HG02798 (cell line): ENCODE data around the gene MLNR.

Source experiments
- ATAC-seq: cut with Tn5 transposase; IDR thresholded peaks from one replicate; pipeline ENCODE4 v1.9.1; 2021; ENCODE audit warnings: mild to moderate bottlenecking; ENCODE audit not compliant: unreplicated experiment, poor library complexity

MLNR gene

DNA sequence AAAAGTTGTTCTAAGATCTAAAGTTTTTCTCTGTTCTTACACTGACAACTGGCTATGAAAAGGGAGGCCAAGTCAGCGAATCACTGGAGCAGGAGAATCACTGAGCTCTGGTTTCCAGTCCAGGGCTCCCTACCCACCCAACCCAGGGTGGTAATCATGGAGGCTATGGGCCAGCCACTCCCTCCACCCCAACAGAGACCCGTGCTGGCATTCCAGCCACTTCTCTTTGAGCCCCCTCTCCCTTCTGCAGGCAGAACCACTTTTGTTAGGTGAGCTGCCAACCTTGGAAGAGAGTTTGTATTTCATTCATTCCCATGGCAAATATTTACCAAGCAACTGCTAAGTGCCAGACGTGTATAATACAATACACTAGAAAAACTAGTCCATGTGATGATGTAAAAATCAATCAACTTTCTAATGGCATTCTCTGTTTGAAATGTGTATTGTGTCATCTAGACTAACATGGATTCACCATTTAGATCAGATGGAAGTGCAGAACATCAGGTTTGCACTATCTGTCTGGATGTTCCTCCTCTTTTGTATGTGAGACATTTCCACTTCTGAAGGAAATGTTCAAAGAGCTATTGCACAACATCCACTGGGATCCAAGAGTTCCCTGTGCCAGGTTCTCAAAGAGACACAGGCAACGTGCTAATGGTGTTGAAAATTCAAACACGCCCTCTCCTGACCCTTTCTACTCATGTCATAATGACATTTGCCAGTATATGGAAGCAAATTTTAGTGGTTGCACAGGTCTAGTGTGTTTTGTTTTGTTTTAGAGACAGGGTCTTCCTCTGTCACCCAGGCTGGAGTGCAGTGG is 5.3 kb downstream of the MLNR start:
- ATAC-seq: no peak

GRCh38 chr13:49226613-49227012 is 6.5 kb downstream of the MLNR start:
- no peak for ATAC-seq

- no peak for ATAC-seq
These were observed 14.6 kb downstream of the MLNR start for GRCh38 chr13:49234741-49235140.

- no peak for ATAC-seq
These were observed 15.8 kb downstream of the MLNR start for GRCh38 chr13:49235856-49236431.

DNA sequence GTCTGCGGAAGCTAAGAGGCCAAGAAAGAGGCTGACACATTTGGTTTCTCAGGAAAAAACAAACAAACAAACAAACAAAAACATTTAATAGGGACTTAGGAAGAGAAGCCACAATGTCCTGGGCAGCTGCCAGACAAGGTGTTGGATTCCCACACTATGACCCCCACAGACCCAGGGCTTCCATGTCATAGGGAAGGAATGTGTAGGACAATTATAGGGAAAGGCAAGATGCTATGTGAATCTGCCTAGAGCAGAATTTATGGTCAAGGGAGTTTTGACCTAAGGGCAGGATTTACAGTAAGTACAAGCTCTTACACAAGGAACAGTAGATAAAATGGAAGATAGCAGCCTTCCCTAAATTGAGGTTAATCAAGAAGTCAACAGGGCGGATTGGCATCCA is 18.5 kb downstream of the MLNR start:
- ATAC-seq: no peak

- ATAC-seq: peak; percentile 39
These were observed 19.9 kb downstream of the MLNR start for GRCh38 chr13:49240017-49240416.

DNA sequence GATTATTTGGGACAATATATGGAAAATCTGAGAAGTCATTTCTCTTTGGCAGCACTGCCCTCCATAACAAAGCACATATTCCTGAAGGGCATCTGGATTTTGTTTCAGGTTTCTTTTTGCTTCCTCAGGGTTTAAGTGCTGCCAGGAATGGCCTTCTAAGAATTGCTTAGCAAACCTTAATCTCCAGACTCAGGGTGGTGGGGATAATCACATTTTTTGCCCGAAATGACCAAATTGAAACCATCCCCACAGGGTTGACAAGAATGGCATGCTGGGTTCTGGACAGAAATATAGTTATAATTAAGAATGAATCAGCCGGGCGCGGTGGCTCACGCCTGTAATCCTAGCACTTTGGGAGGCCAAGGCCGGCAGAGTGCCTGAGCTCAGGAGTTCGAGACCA is 21.2 kb downstream of the MLNR start:
- ATAC-seq: no peak

DNA sequence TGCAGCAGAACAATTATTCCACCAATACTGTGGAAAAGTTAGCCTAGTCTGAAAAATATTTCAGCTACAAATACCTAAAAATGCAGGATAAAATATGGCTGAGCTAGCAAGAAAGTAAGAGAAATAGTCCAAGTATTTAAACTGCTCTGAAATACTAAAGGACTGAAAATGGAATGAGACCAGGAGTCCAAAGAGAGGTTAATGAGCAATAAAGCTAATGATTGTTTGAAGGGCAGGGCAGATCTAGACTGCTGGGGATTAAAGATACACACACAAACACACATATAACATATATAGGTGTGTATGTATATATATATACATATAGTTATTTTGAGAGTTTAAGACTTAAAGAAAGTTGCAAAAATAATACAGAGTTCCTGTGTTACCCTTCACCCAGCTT is 25.0 kb downstream of the MLNR start:
- ATAC-seq: no peak

DNA sequence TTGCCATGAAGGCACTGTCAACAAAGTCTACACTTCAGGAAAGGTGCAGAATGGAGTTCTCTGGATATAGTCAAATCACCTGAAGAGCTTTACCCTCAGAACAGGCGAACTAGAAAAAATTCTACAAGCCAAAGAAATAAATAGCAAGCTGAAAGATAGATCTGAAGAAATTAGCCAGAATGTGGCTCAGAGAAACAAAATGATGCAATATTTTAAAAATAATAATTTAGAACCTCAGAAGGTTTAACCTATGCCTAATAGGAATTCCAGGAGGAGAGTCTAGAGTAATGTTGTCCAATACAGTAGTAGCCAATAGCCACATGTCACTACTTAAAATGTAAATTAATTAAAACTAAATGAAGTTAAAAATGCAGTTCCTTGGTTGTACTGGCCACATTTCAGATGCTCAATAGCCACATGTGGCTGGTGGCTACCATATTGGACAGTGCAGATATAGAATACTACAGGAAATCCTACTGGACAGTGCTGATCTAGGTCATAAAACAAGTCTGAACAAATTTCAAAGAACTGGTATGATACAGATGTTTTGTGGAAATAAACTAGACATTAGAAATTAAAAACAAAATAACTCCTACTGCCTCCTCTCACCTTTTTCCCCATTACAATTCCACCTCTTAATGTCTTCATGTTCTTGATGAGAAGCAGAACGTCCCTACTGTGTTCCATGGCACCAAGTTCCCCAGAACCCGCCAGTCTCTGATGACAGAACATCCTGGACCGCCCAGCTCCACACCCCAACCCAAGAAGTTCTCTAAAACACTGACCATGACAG is 26.9 kb downstream of the MLNR start:
- peak; percentile 47 for ATAC-seq

DNA sequence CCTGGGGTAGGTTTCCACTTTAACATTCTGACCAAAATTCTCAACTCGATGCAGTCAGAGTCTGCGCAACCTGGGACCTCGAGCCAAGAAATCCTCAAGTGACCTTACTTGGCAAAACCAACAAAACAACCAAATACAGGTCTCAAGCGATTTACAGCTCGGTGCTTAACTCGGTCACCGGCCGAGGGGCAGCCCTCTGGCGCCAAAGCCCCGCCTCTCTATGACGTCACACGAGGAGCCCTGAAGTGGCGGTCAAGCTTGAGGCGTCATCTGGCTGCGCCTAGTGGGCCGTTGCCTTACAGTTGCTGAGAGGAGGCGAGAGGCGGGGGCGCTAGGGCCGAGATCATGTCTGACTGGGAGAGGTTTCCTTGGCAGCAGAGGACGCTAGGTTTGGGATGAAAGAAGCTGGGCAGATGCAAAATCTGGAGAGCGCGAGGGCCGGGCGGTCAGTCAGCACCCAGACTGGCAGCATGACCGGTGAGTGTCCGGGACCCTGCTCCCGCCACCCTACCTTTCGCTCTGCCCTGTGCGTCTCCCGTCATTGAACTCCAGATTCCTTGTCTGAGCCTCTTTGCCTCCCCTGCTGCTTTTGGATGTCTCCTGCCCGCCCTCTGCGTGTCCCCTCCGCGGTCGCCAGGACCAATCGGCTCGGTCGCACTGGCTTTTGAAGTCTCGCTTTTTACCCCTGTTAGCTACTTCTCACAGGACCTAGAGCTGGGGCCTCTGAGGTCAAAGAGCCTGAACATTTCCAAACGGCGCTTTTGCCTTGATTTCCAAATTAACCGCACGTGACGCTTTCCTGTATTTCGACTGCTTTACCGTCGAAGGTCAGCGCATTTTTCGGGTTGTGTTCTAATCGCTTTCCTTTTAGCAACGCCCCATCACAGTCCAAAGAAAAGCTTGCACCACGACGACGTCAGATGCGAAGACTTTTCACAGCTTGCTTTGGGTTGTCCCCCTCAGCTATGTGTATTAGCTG is 27.8 kb downstream of the MLNR start, which contains the start of gene CDADC1:
Gene CDADC1 (plus strand): TSS at position 283 of the 979 bp plus-strand sequence. CDS start 113 bp downstream, at position 396.
- peak; percentile 99 for ATAC-seq

- no peak for ATAC-seq
These were observed 28.5 kb downstream of the MLNR start for GRCh38 chr13:49248622-49249002.

GRCh38 chr13:49251326-49251725 is 31.2 kb downstream of the MLNR start:
- no peak for ATAC-seq

DNA sequence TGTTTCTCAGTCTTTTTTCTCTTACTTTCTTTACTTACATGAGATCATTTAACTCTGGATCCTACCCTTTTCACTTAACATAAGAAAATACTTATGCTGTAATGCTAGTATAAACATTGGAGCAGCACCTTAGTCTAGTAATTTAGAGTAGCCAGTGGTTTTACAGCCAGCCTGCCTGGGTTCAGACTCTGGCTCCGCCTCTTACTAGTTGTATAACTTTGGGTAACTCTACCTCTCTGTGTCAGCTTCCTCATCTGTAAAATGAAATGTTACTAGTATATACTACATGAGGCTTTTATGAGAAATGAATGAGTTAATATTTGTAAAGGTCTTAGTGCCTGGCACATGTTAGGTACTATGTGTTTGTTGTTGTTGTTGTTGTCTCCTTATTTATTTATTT is 33.2 kb downstream of the MLNR start:
- ATAC-seq: no peak

DNA sequence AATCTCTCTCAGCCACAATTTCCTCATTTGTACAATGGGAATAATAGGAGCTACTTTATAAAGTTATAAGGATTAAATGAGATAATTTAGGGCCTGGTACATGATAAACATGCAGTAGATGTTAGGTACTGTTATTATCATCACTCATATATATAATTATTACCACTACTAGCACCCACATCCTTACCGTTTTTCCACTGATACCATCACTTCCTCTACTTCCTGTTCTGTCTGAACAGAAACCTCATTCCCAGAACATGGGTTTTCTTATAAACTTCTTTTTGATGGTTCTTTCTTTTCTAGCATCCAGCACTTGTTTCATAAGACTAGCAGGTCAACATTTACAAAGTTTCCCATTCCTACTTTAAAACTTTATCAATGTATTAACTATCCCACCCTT is 33.9 kb downstream of the MLNR start:
- no peak for ATAC-seq

DNA sequence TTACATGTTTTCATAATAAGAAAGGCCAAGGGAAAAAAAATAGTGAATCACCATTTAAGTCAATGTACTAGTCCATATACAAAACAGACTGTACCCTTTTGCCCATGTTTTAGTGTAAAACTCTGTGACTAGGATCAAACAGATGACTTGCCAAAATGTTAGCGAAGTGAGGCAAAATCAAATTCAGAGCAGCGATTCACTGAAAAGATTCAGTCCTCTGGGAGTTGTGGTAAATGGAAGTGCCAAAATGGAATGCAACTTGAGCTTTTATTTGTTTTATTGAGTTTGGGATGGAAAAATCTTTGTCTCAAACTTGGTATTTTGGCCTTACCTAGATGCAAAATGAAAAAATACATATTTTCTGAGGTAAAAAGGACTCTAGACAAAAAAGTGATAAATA is 36.7 kb downstream of the MLNR start:
- no peak for ATAC-seq

DNA sequence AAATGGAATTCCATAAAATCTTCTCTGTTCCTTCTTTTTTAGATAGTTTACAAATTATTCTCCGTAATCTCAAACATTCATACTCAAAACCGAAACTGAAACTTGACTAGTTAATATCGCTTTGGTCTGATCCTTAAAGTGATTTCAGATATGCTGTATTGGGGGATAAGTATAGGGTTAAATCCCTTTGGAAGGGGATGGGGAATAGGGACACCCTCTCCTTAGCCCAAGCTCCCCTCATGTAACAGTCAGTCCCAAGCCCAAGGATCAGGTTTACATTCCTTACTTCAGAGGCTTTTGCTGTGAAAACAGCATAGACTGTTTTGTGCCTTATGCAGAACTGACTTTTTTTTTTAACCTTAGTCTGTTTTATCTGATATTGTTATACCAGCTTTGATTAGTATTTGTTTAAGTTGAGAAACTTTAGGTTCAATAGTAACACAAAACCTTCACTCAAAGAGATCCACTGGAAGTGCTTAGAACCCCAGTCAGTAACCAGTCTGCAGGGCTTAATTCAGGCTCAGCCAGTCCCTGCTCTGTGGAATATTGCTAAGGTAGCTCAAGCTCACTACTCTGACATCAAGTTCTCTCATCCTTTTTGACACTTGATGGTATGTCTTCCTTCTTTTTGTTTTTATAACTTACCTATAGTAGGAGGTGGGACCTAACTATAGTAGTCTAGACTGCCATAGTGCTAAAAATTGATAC is 38.1 kb downstream of the MLNR start:
- ATAC-seq: no peak

DNA sequence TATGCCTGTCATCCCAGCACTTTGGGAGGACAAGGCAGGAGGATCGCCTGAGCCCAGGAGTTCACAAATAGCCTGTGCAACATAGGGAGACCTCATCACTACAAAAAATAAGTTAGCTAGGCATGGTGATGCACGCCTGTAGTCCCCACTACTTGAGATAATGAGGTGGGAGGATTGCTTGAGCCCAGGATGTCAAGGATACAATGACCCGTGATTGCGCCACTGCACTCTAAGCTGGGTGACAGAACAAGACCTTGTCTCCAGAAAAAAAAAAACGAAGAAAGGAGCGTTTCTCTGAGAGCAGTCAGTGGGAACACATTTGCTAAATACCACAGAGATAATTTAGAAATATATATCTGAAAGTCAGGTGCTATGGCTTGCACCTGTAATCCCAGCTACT is 39.4 kb downstream of the MLNR start:
- ATAC-seq: no peak

GRCh38 chr13:49262634-49263033 is 42.5 kb downstream of the MLNR start:
- no peak for ATAC-seq

- ATAC-seq: no peak
These were observed 45.7 kb downstream of the MLNR start for GRCh38 chr13:49265822-49266221.
